Mesothelial cell of epicardium (in vitro differentiated cells): ENCODE data around the gene SHANK2. TPM values are rescaled to one million over a fixed set of nuclear protein-coding genes. Genes with fewer than 3 reads are reported as not detected.

Source experiments
- DNase-seq, 2 experiments: peaks; one replicate each; pipeline ENCODE4 v3.0.0; 2021; ENCODE audit warnings: low spot score in 2 of 2; ENCODE audit not compliant: unreplicated experiment in 2 of 2
- H3K27ac Mint-ChIP-seq: 2 replicates; pipeline ENCODE4 v1.8.0; 2021; ENCODE audit warnings: mixed read lengths
- H3K27me3 Mint-ChIP-seq: 2 replicates; pipeline ENCODE4 v1.8.0; 2021; ENCODE audit warnings: low read depth, mixed read lengths
- H3K36me3 Mint-ChIP-seq: 2 replicates; pipeline ENCODE4 v1.8.0; 2021; ENCODE audit warnings: mixed read lengths
- H3K4me1 Mint-ChIP-seq: 2 replicates; pipeline ENCODE4 v1.8.0; 2021; ENCODE audit warnings: mixed read lengths
- H3K4me3 Mint-ChIP-seq: 2 replicates; pipeline ENCODE4 v1.8.0; 2021; ENCODE audit warnings: mild to moderate bottlenecking, moderate library complexity, mixed read lengths
- H3K9me3 Mint-ChIP-seq: 2 replicates; pipeline ENCODE4 v1.8.0; 2021; ENCODE audit warnings: mixed read lengths
- total RNA-seq: library from RNA; stranded (reverse); gene quantifications from 3 replicates; pipeline ENCODE4 v1.2.1, GENCODE V29; 2021
- TF ChIP-seq, protein P1 (sequence below): fragments of 200-600 bp; sonication (generic); IDR thresholded peaks from one replicate; pipeline ENCODE4 v1.5.0; 2021; ENCODE audit warnings: antibody characterized with exemption; ENCODE audit not compliant: unreplicated experiment

The SHANK2 gene
- total RNA-seq, 1 donor from 2014 or later: 2.1 TPM

DNA sequence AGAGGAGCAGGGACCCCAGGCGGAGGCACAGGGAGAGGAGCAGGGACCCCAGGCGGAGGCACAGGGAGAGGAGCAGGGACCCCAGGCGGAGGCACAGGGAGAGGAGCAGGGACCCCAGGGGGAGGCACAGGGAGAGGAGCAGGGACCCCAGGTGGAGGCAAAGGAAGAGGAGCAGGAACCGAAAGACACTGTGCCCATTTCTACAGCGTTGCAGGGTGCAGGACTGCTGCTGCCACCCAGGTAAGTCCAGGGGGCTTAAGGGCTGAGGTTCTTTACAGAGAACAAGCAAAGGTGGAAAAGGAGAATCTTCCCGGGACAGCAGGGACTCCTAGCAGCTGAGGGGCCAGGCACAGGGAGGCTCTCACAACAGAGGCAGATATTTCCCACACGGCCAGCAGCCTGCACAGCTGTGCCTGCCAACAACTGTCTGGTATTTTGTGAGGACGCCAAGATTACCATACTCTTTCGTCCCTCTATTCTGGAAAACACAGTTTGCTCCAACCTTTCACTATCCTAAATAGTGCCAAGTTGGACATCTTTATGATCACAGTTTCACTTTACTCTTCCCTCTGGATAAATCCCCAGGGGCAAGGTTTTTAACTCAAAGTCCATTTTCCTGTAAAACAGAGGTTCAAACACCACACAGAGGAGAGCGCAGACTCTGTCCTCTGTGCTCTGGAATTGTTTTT lies 39.4 kb downstream of the SHANK2 start:
- no peak overlapping the region for H3K4me3 Mint-ChIP-seq
- no peak for DNase-seq
- H3K27me3 Mint-ChIP-seq: peaks cover 6% of the 10 kb centered on the region
- TF ChIP-seq, protein P1, sequence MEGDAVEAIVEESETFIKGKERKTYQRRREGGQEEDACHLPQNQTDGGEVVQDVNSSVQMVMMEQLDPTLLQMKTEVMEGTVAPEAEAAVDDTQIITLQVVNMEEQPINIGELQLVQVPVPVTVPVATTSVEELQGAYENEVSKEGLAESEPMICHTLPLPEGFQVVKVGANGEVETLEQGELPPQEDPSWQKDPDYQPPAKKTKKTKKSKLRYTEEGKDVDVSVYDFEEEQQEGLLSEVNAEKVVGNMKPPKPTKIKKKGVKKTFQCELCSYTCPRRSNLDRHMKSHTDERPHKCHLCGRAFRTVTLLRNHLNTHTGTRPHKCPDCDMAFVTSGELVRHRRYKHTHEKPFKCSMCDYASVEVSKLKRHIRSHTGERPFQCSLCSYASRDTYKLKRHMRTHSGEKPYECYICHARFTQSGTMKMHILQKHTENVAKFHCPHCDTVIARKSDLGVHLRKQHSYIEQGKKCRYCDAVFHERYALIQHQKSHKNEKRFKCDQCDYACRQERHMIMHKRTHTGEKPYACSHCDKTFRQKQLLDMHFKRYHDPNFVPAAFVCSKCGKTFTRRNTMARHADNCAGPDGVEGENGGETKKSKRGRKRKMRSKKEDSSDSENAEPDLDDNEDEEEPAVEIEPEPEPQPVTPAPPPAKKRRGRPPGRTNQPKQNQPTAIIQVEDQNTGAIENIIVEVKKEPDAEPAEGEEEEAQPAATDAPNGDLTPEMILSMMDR: no peak
- no peak overlapping the region for H3K27ac Mint-ChIP-seq
- no peaks in the 10 kb centered on the region for H3K36me3 Mint-ChIP-seq
- H3K4me1 Mint-ChIP-seq: no peaks in the 10 kb centered on the region
- H3K9me3 Mint-ChIP-seq: no peaks in the 10 kb centered on the region

DNA sequence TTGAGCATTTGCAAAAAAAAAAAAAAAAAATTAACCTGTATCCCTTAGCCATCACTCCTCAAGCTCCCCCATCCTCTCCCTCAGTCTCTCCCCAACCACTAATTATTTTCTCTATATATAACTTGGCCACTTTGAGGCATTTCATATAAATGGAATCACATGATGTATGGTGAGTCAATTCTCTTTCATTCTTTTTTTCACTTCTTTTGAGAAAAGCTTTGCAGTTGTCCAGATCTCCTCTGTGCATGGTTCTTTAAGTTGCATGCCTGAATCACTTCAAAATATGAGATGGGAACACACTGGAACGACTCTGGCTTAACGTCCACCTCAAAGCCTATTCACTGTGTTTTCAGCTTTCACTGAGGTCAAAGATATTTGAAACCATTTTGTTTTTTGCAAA lies 40.7 kb downstream of the SHANK2 start:
- Mint-ChIP-seq H3K4me1 (no peaks in the 10 kb centered on the region), H3K27me3 (peaks cover 6% of the 10 kb centered on the region), H3K9me3 (no peaks in the 10 kb centered on the region), H3K4me3 (no peak overlapping the region), H3K27ac (no peak overlapping the region), H3K36me3 (no peaks in the 10 kb centered on the region)
- TF ChIP-seq, protein P1: no peak
- no peak for DNase-seq

DNA sequence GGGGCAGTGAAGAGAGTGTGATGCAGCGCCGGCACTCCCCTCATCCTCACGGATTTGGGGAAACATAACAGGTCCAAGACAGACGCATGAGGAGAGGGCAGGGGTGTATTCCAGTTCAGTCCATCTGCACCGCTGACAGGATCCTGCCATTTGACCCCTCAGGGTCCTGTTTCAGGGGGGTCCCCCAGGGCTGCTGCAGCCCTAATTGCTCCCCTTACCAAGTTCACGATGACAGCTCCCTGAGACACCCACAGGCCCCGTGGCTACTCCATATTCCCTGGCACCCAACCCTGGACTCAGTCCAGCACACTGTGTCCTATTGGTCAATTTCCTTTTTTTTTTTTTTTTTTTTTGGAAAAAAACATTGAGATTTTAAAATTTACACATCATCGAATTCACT lies 41.5 kb downstream of the SHANK2 start:
- TF ChIP-seq, protein P1: no peak
- no peak for DNase-seq
- no peak overlapping the region for H3K4me3 Mint-ChIP-seq
- no peak overlapping the region for H3K27ac Mint-ChIP-seq
- peaks cover 6% of the 10 kb centered on the region for H3K27me3 Mint-ChIP-seq
- no peaks in the 10 kb centered on the region for H3K9me3 Mint-ChIP-seq
- H3K36me3 Mint-ChIP-seq: no peaks in the 10 kb centered on the region
- peaks cover 7% of the 10 kb centered on the region for H3K4me1 Mint-ChIP-seq

DNA sequence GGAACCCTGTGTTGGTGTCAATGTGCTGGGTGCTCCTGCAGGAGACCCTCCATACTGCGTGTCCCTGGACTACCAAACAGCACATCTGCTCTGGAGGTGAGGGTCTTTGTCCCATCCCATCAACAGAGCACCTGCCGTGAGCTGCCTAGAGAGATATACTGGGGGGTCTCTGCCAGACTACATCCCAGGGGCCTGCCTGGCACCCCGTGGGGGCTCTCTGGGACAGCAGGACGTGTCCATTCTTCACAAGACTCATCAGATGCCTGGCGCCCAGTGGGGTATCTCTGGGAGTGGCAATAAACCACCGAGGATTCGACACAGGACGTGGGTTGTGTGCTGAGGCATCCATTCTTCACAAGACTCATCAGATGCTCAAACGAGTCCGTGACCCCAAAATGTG lies 42.7 kb downstream of the SHANK2 start:
- DNase-seq: no peak
- TF ChIP-seq, protein P1: no peak
- no peaks in the 10 kb centered on the region for H3K9me3 Mint-ChIP-seq
- peaks cover 6% of the 10 kb centered on the region for H3K27me3 Mint-ChIP-seq
- no peak overlapping the region for H3K27ac Mint-ChIP-seq
- no peaks in the 10 kb centered on the region for H3K36me3 Mint-ChIP-seq
- H3K4me1 Mint-ChIP-seq: peaks cover 7% of the 10 kb centered on the region
- H3K4me3 Mint-ChIP-seq: no peak overlapping the region

DNA sequence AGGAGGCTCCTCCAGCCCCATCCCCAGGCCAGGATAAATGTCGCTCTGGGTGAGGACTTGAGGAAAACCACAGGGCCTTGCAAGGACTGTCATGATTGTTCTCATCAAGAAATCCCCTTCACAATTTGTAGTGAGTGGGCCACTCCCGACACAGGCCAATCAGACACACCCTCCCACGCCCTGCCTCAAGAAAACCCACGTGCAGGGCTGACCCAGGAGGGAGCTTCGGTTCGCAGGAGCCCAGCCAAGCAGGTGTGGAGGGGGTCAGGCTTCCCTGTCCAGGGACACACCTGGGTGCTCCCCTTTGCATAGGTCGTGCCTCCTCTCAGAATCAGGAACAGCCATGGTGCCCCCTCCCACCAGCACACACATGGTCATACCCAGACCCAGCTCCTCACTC lies 43.2 kb downstream of the SHANK2 start:
- Mint-ChIP-seq H3K9me3 (no peaks in the 10 kb centered on the region), H3K36me3 (no peaks in the 10 kb centered on the region)
- TF ChIP-seq, protein P1: no peak

More for the DNA sequence above, 43.2 kb downstream of the SHANK2 start:
- Mint-ChIP-seq H3K4me3 (no peak overlapping the region), H3K27ac (no peak overlapping the region), H3K27me3 (peaks cover 4% of the 10 kb centered on the region), H3K4me1 (peaks cover 7% of the 10 kb centered on the region)
- no peak for DNase-seq
